Stimulated activated CD4-positive, alpha-beta T cell treated with anti-CD3 and anti-CD28 coated beads, Interleukin-12 subunit alpha, Interleukin-12 subunit beta, amount 100 ng/mL, for 4 hours (primary cell): ENCODE data around the gene POR.
"Not testable (repeated sequence)": the region's sequence is repeated elsewhere in the genome, so short reads cannot be mapped to it uniquely, and the experiment has no call there.

Source experiments
- DNase-seq: peaks from one replicate; pipeline ENCODE4 v3.0.0-alpha.2; 2020

POR gene

DNA sequence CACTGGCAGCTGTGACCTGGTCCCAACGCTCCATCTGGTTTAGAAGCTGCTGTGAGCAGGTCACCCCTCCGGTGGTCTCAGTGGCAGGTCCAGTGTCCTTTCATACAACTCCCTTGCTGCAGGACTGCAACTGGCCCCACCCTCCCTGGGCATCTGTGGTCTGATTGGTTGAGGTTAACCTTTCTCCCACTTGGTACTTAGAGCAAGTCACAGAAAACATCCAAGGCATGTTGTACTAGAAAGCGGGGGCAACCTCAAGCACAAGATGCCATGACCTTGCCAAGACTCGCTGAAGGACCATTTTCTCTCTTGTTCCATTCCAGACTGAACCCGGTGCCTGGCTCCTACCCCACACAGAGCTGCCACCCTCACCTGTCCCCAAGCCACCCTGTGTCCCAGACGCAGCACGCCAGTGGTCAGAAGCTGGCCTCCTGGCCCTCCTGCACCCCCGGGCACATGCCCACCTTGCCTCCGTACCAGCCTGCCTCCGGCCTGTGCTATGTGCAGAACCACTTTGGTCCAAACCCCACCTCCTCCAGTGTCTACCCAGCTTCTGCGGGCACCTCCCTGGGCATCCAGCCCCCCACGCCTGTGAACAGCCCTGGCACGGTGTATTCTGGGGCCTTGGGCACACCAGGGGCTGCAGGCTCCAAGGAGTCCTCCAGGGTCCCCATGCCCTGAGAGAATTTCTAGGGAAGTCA is 27.1 kb upstream of the POR start:
- DNase-seq, result no peak

- no peak for DNase-seq
Measured at GRCh38 chr7:75888464-75889222, 26.3 kb upstream of the POR start.

- no peak for DNase-seq
Measured at GRCh38 chr7:75889223-75889825, 25.6 kb upstream of the POR start.

GRCh38 chr7:75889826-75890225 is 25.1 kb upstream of the POR start:
- DNase-seq, result no peak

- DNase-seq, result not testable (repeated sequence)
Measured at GRCh38 chr7:75891237-75891636, 23.7 kb upstream of the POR start.

DNA sequence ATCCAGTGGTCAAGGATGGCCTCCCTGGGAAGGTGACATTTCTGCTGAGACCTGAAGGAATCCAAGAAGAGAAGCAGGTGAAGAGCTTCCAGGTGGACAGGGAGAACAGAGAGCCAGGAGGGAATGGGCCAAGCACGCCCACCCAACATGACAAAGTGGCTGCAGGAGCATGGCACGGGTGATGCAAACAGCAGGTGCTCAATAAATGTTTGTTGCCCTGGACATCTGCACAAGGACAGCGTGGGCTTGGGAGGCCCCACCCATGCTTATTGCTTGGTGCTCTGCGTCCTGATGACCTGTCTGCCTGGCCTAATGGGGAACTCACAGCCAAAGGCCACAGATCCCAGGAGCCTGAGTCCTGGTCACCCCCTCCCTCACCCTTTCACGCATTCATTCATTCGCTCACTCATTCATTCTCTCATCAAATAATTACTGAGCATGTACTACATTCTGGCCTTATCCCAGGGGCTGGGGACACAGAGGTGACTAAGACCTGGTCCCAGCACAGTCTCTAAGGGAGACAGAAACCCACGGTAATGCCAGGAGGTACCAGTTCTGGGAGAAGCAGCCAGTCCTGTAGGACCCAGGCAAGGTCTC is 23.0 kb upstream of the POR start:
- DNase-seq, result no peak

DNA sequence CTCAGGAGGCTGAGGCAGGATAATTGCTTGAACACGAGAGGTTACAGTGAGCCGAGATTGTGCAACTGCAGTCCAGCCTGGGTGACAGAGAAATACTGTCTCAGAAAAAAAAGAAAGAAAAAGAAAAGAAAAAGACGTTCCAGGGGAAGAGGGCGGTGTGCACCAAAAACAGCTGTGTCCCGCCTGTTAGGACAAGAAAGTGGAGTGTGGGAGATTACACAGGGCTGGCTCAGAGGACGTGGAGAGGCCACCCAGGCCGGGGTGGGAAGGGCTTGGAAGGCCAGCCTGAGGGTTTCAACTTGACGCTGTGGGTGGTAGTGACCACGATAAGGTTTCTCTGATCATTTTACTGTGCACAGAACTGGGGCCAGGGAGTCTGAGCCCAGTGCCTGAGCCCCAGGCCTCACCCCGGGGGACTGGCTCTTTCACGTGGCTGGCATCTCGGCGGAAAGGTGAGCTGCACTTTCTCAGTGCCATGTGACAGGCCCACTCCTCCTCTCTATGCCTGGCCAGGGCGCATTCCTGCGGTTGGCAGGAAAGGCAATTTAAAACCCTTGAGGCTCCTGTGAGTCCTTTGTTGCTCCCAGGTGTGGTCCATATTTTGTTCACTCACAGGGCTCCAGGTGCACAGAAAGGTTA is 22.2 kb upstream of the POR start:
- no peak for DNase-seq

DNA sequence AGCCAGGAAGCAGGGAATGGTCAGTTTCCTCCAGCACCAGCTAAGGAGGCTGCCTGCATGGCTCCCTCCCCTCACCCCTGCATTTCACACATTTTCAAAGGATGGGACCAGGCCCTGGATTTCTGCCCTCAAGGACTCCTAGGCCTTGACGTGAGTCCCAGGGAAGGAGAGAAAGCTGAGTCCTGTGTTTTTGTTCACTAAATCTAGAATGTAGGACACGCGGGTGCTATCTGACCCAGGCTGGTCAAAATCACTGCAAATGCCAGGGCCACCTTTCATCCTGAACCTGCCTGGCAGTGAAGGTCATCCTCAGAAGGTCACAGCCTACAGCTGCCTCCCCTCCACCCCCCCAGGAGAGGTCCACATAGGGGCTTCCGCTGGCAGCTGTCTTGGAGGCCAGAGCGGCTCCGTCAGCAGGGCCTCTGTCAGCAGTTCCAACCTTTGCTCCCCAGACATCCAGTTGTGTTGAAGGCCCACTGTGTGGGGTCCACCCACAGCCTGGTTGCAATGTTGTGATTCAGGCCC is 18.1 kb upstream of the POR start:
- no peak for DNase-seq

DNA sequence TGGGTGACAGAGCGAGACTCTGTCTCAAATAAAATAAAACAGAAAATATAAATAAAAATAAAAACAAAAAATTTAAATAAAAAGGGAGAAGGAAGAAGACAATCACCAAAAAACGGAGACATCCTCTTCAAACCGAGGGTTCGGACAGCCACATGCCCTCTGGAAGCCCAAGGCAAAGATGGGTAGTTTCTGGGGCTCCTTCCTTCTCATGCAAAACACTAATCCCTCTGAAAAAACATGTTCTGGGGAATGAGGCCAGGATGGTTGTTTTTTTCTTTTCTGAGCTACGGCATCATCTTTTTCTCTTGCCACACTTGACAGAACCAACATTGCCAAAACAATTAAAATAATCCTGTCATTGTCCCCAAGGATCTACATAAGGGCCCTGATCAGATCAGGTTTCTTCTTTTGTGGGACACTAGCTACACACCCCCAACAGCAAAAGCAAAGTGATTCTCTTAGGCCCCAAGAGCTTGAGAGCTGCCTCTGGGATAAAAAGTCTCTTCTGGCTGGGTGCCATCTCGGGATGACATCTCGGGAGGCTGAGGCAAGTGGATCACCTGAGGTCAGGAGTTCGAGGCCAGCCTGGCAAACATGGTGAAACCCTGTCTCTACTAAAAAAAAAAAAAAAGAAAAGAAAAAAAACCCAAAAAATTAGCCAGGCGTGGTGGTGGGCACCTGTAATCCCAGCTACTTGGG is 14.2 kb upstream of the POR start:
- no peak for DNase-seq

GRCh38 chr7:75905785-75906604 is 9.0 kb upstream of the POR start:
- DNase-seq, result no peak

- DNase-seq, result no peak
Measured at GRCh38 chr7:75906991-75907667, 7.8 kb upstream of the POR start.

GRCh38 chr7:75907668-75908039 is 7.3 kb upstream of the POR start:
- not testable (repeated sequence) for DNase-seq

- DNase-seq, result no peak
Measured at GRCh38 chr7:75909521-75910132, 5.3 kb upstream of the POR start.

DNA sequence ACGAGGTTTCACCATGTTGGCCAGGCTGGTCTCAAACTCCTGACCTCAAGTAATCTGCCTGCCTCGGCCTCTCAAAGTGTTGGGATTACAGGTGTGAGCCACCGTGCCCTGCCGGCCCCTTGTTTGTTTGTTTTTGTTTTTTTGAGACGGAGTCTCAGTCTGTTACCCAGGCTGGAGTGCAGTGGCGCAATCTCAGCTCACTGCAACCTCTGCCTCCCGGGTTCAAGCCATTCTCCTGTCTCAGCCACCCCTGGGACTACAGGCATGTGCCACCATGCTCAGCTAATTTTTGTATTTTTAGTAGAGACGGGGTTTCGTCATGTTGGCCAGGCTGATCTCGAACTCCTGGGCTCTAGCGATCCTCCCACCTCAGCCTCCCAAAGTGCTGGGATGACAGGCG is 3.8 kb upstream of the POR start:
- DNase-seq, result not testable (repeated sequence)

DNA sequence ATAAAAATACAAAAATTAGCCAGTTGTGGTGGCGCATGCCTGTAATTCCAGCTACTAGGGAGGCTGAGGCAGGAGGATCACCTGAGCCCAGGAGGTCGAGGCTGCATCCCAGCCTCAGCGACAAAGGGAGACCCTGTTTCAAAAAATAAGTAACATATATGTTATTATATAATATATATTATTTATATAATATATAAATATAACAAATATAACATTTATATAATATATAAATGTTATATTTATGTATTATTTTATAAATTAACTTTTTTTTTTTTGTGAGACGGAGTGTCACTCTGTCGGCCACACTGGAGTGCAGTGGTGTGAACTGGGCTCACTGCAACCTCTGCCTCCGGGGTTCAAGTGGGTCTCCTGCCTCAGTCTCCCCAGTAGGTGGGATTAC is 1.5 kb upstream of the POR start:
- no peak for DNase-seq

DNA sequence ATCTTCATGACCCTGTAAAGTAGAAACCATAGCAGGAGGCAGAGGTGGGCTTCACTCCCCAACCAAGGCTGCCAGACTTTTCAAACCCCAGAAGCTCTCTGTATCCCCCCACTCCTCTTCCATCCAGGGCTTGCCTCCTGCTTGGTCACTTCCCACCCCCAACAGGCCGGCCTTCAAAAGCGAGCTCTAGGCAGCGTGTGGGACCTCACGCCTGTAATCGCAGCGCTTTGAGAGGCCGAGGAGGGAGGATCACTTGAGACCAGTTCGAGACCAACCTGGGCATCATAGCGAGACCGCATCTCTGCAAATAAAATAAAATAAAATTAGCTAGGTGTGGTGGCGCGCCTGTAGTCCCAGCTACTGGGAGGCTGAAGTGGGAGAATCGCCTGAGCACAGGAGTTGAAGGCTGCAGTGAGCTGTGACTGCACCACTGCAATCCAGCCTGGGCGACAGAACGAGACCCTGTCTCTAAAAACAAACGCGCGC is 743 bp upstream of the POR start:
- DNase-seq, result no peak

- no peak for DNase-seq
Measured at GRCh38 chr7:75915416-75916156, 631 bp downstream of the POR start.

DNA sequence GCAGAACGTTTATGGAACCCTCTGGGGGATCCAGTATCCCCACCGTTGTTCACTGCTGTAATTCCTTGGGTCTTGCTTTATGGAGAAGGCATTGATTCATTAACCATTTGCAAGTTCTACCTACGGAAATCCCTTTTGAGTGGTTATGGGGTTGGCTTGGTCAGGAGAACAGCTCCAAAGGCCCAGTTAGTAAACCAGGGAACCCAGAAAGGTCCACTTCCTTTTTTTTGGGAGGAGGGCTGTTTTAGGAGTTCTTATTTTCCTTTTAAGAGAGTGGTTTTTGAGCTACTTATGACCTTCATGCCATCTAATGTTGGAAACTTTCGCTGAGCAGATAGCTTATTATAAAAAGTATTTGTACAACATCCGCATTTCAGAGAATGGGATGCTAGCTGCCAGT is 1.3 kb downstream of the POR start:
- DNase-seq, result no peak
